ENCODE measurements around the gene CADPS2. TPM values are rescaled to one million over a fixed set of nuclear protein-coding genes. Genes with fewer than 3 reads are reported as not detected.

The CADPS2 gene
- total and polyA plus RNA-seq, 2 of the 4 experiments (the other 2 are of a cell fraction), result 0.10 to 0.54 TPM

DNA sequence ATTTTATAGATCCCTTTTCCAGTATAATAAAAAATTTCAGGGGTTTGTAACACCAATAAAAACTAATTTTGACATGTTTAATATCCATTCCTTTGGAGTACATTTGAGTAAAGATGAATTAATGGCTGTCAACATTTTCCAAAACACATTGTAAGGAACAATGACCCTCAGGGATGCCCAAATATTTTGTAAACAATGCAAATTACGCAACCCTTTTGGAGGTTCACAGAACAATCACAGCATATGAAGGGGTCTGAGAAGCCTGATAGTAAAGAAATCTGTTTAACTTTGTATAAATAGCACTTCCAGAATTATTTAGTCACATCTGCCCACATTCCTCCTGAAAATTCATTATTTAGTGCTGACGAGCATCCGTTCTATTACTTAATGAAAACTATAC is 428.9 kb downstream of the CADPS2 start:
- H2AK9ac ChIP-seq (replicated peaks; ENCODE audit: low read depth, low read length, poor library complexity), result no peak overlapping the region
- no peak overlapping the region for H3K4me2 ChIP-seq (ENCODE audit: low read depth, low read length)
- ATAC-seq (ENCODE audit: low read depth) (no peak), DNase-seq (no peak)
- no peaks in the 10 kb centered on the region for H3K36me3 ChIP-seq (ENCODE audit: control insufficient read depth, insufficient read depth, low read length)
- TF ChIP-seq SMC3 (IDR thresholded peaks at IDR 0.05; ENCODE audit: low read depth, low read length) (no peak), RFX5 (IDR thresholded peaks at IDR 0.05; ENCODE audit: low read depth, low read length) (no peak), FOS (IDR thresholded peaks at IDR 0.05; ENCODE audit: low read depth, low read length) (no peak), POLR2A (IDR thresholded peaks at IDR 0.05; ENCODE audit: low read depth, low read length) (no peak), CEBPB (IDR thresholded peaks at IDR 0.05; ENCODE audit: low read depth, low read length) (peak; percentile 51)
- no peaks in the 10 kb centered on the region for H3K27me3 ChIP-seq (ENCODE audit: control insufficient read depth, insufficient read depth, low read length)
- H4K5ac ChIP-seq (ENCODE audit: low read depth, low read length), result no peak overlapping the region
- no peaks in the 10 kb centered on the region for H3K9me1 ChIP-seq (ENCODE audit: insufficient read depth, low read length)
- H3K27ac ChIP-seq (ENCODE audit: insufficient read depth, low read length), result no peak overlapping the region
- intact Hi-C loops (cut with micrococcal nuclease), result no loop called here
- H3K4ac ChIP-seq (ENCODE audit: low read depth, low read length), result no peak overlapping the region
- in situ Hi-C loops (cut with MboI; ENCODE audit: low sequenced_read_pairs), result no loop called here
- no peak overlapping the region for H3K14ac ChIP-seq (replicated peaks; ENCODE audit: low read depth, low read length)
- no CpG with 5 or more reads among the region's 3 CpGs for WGBS, 2 experiments (ENCODE audit: extremely low coverage in 2 of 2, insufficient read length in 1 of 2)
- H3K9me3 ChIP-seq (ENCODE audit: control insufficient read depth, insufficient read depth, low read length), result no peaks in the 10 kb centered on the region
- H3K79me1 ChIP-seq (ENCODE audit: low read depth in 1 of 2, low read length in 2 of 2), result no peaks in the 10 kb centered on the region
- no peak overlapping the region for H3K56ac ChIP-seq (ENCODE audit: extremely low read depth, insufficient read depth, low read length)
- CTCF ChIA-PET, result no interaction called here
- no peak overlapping the region for H2BK15ac ChIP-seq (ENCODE audit: low read depth, low read length)
- dilution Hi-C loops (cut with HindIII; ENCODE audit: low sequenced_read_pairs, unreplicated experiment), result no loop called here
- no TSS peak for BruUV-seq (replicated peaks)
- H3K18ac ChIP-seq (ENCODE audit: low read depth, low read length), result no peak overlapping the region
- H2BK20ac ChIP-seq (ENCODE audit: low read depth, low read length), result no peak overlapping the region
- H4K8ac ChIP-seq (ENCODE audit: low read depth in 2 of 2, low read length in 2 of 2), result no peak overlapping the region
- no peaks in the 10 kb centered on the region for H3K4me1 ChIP-seq (ENCODE audit: control insufficient read depth, insufficient read depth, low read length)
- H2BK5ac ChIP-seq (ENCODE audit: low read depth, low read length, poor library complexity, severe bottlenecking), result no peak overlapping the region
- no peak overlapping the region for H2AFZ ChIP-seq (replicated peaks; ENCODE audit: low read length, poor library complexity)
- H3K9ac ChIP-seq (ENCODE audit: low read depth, low read length), result no peak overlapping the region
- no peak overlapping the region for H3K23ac ChIP-seq (ENCODE audit: low read depth, low read length)
- no peak overlapping the region for H3K4me3 ChIP-seq (ENCODE audit: insufficient read depth, low read depth, low read length)
- POLR2A ChIA-PET (ENCODE audit: unreplicated experiment), result no interaction called here
- H4K20me1 ChIP-seq (ENCODE audit: insufficient read depth, low read length), result no peaks in the 10 kb centered on the region
- no peak overlapping the region for H4K91ac ChIP-seq (ENCODE audit: insufficient read depth, low read depth, low read length)
- H2BK120ac ChIP-seq (ENCODE audit: low read depth, low read length), result no peak overlapping the region
- H2AK5ac ChIP-seq (ENCODE audit: low read depth, low read length), result no peak overlapping the region
